CD14-positive monocyte (primary cell): ENCODE measurements around the gene CCDC86. TPM values are rescaled to one million over a fixed set of nuclear protein-coding genes. Genes with fewer than 3 reads are reported as not detected.

ENCODE experiments used
- DNase-seq, 3 donors: peaks; one replicate each; pipeline ENCODE4 v3.0.0-alpha.2; 2011 to 2022
- H2AFZ ChIP-seq: 2 replicates; pipeline ENCODE4 v1.6.0; 2012; ENCODE audit warnings: mild to moderate bottlenecking, low read depth, low read length, inconsistent platforms; ENCODE audit not compliant: insufficient read depth, poor library complexity, severe bottlenecking
- H3K27ac ChIP-seq, 2 donors: 1 replicate in 1 of 2; 2 replicates in 1 of 2; pipeline ENCODE4 v1.5.1; 2012 to 2013; ENCODE audit warnings: low read length in 2 of 2, control low read depth in 1 of 2, inconsistent platforms in 1 of 2, low read depth in 1 of 2, mild to moderate bottlenecking in 1 of 2
- H3K27me3 ChIP-seq, 2 donors: one replicate each; pipeline versions ENCODE4 v1.6.0 to v1.6.1; 2011 to 2013; ENCODE audit warnings: low read length in 2 of 2; ENCODE audit not compliant: control insufficient read depth in 2 of 2, insufficient read depth in 2 of 2
- H3K36me3 ChIP-seq, 2 donors: replicated peaks in 1 of 2; 1 replicate in 1 of 2; 2 replicates in 1 of 2; pipeline versions ENCODE4 v1.5.1 to v1.6.1; 2012 to 2013; ENCODE audit warnings: low read length in 2 of 2, control low read depth in 1 of 2, inconsistent platforms in 1 of 2, mild to moderate bottlenecking in 1 of 2; ENCODE audit not compliant: insufficient read depth in 2 of 2, control insufficient read depth in 1 of 2
- H3K4me1 ChIP-seq, 2 donors: 1 replicate in 1 of 2; 2 replicates in 1 of 2; pipeline versions ENCODE4 v1.5.1 to v1.6.1; 2012 to 2013; ENCODE audit warnings: low read length in 2 of 2, control low read depth in 1 of 2, inconsistent platforms in 1 of 2, mild to moderate bottlenecking in 1 of 2, moderate library complexity in 1 of 2; ENCODE audit not compliant: insufficient read depth in 2 of 2, control insufficient read depth in 1 of 2
- H3K4me2 ChIP-seq: replicated peaks from 2 replicates; pipeline ENCODE3; 2012; ENCODE audit warnings: low read length, moderate library complexity, mild to moderate bottlenecking; ENCODE audit not compliant: poor library complexity, severe bottlenecking; ENCODE audit errors: extremely low read depth
- H3K4me3 ChIP-seq, 3 experiments: fragments of 200-600 bp in 1 of 3; sonication (generic) in 1 of 3; replicated peaks in 1 of 3; 1 replicate in 2 of 3; 2 replicates in 1 of 3; pipeline ENCODE4 v1.5.1; 2011 to 2013; ENCODE audit warnings: low read length in 3 of 3, mild to moderate bottlenecking in 3 of 3, control low read depth in 2 of 3, low read depth in 2 of 3, inconsistent platforms in 1 of 3, moderate library complexity in 1 of 3
- H3K79me2 ChIP-seq: 2 replicates; pipeline ENCODE4 v1.6.0; 2012; ENCODE audit warnings: mild to moderate bottlenecking, control low read depth, inconsistent platforms, low read length, moderate library complexity; ENCODE audit not compliant: insufficient read depth
- H3K9ac ChIP-seq: 2 replicates; pipeline ENCODE4 v1.6.0; 2017; ENCODE audit warnings: low read length, mild to moderate bottlenecking; ENCODE audit not compliant: insufficient read depth, poor library complexity, severe bottlenecking
- H3K9me3 ChIP-seq, 2 donors: replicated peaks in 1 of 2; 1 replicate in 1 of 2; 2 replicates in 1 of 2; pipeline versions ENCODE4 v1.5.1 to v1.6.1; 2012 to 2013; ENCODE audit warnings: low read length in 2 of 2, control low read depth in 1 of 2; ENCODE audit not compliant: control insufficient read depth in 1 of 2, insufficient read depth in 1 of 2
- H4K20me1 ChIP-seq: 2 replicates; pipeline ENCODE4 v1.6.0; 2012; ENCODE audit warnings: mild to moderate bottlenecking, low read length, control low read depth, moderate library complexity; ENCODE audit not compliant: insufficient read depth
- H3K27ac Mint-ChIP-seq, 7 donors: one replicate each; pipeline ENCODE4 v1.8.0; 2020; ENCODE audit warnings: mild to moderate bottlenecking in 7 of 7, mixed read lengths in 7 of 7, moderate library complexity in 6 of 7, inconsistent platforms in 2 of 7
- H3K27me3 Mint-ChIP-seq, 3 donors: one replicate each; pipeline ENCODE4 v1.8.0; 2021 to 2022; ENCODE audit warnings: low read depth in 3 of 3, mild to moderate bottlenecking in 3 of 3, mixed read lengths in 3 of 3, moderate library complexity in 3 of 3, inconsistent platforms in 1 of 3
- H3K36me3 Mint-ChIP-seq, 2 donors: one replicate each; pipeline ENCODE4 v1.8.0; 2020; ENCODE audit warnings: mixed read lengths in 2 of 2, inconsistent platforms in 1 of 2, mild to moderate bottlenecking in 1 of 2
- H3K4me1 Mint-ChIP-seq: one replicate; pipeline ENCODE4 v1.8.0; 2020; ENCODE audit warnings: mild to moderate bottlenecking, mixed read lengths
- H3K4me3 Mint-ChIP-seq, 2 donors: one replicate each; pipeline ENCODE4 v1.8.0; 2020; ENCODE audit warnings: mild to moderate bottlenecking in 2 of 2, mixed read lengths in 2 of 2, moderate library complexity in 1 of 2
- H3K9me3 Mint-ChIP-seq, 7 donors: one replicate each; pipeline ENCODE4 v1.8.0; 2020 to 2022; ENCODE audit warnings: mixed read lengths in 7 of 7, mild to moderate bottlenecking in 6 of 7, moderate library complexity in 6 of 7, inconsistent platforms in 2 of 7
- WGBS: methylation state at CpG from one replicate; pipeline ENCODE4 v1.1.5; 2013; ENCODE audit warnings: missing lambda C conversion rate; ENCODE audit not compliant: insufficient coverage; 5-methylcytosine and 5-hydroxymethylcytosine counted together
- intact Hi-C, 2 donors: fragments of 100-400 bp; cut with micrococcal nuclease; formaldehyde crosslinking; loops; one replicate each; pipeline versions ENCODE4 v1.15.0 to v1.15.1; 2023
- polyA plus RNA-seq, 3 donors: library from polyadenylated mRNA; depleted of rRNA in 1 of 3; unstranded in 2 of 3; stranded (reverse) in 1 of 3; fragments of 300-500 nt in 2 of 3; fragments of >200 nt in 1 of 3; fragmentation: Illumina TruSeq in 2 of 3; gene quantifications; 1 replicate in 2 of 3; 2 replicates in 1 of 3; pipeline ENCODE4 v1.2.3, GENCODE V29; 2012 to 2021
- TF ChIP-seq, protein P1 (sequence below): fragments of 200-600 bp; IDR thresholded peaks from one replicate; pipeline ENCODE4 v1.8.0; 2022; ENCODE audit warnings: antibody characterized with exemption, mild to moderate bottlenecking

CCDC86 gene
- polyA plus RNA-seq, 3 donors = 7.2 to 10.2 (median 8.3) TPM

DNA sequence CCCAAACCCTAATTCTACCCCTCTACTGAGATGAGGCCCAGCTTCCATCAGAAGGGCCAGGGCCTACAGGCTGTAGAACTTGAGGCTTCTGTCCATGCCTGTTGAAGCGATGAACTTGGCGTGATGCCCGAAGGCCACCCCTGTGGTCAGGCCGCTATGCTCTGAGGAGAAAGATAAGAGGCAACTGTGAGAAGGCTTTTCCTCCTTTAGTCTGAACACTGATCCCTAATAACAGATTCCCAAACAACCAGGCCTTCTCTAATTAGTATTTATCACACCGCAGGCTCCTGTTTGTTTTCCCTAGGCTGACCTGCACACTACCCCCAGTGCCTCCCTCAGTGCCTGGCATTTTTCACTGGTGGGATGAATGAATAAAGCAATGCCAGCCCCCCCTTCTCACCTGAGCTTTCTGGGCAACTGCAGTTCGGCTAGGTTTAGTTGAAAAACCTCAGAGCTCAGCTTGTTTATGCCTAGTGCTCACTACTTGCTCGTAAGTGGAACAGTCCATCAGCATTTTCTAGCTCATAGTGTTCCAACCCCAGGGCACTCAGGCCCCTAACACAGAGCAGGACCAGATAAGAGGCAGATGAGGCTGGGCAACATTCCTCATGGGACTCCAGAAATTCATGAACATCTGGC, 49.3 kb downstream of the CCDC86 start:
- TF ChIP-seq, protein P1, sequence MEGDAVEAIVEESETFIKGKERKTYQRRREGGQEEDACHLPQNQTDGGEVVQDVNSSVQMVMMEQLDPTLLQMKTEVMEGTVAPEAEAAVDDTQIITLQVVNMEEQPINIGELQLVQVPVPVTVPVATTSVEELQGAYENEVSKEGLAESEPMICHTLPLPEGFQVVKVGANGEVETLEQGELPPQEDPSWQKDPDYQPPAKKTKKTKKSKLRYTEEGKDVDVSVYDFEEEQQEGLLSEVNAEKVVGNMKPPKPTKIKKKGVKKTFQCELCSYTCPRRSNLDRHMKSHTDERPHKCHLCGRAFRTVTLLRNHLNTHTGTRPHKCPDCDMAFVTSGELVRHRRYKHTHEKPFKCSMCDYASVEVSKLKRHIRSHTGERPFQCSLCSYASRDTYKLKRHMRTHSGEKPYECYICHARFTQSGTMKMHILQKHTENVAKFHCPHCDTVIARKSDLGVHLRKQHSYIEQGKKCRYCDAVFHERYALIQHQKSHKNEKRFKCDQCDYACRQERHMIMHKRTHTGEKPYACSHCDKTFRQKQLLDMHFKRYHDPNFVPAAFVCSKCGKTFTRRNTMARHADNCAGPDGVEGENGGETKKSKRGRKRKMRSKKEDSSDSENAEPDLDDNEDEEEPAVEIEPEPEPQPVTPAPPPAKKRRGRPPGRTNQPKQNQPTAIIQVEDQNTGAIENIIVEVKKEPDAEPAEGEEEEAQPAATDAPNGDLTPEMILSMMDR = no peak
- no peak for DNase-seq
- H3K4me3 ChIP-seq = no peak overlapping the region
- H3K36me3 Mint-ChIP-seq = peaks cover 58 to 66% of the 10 kb centered on the region in 2 donors
- H3K4me3 Mint-ChIP-seq = no peak overlapping the region
- H3K27me3 Mint-ChIP-seq = no peaks in the 10 kb centered on the region
- no peak overlapping the region for H3K9ac ChIP-seq
- H3K4me2 ChIP-seq = no peak overlapping the region
- WGBS = 42% methylated on average over 2 of the region's 7 CpGs
- H2AFZ ChIP-seq = no peak overlapping the region
- H3K36me3 ChIP-seq = peaks cover 30 to 64% of the 10 kb centered on the region in 2 donors
- H3K27ac Mint-ChIP-seq = peak overlapping the region in 4 of 7 donors; percentile 12 to 60 (median 46)
- no peaks in the 10 kb centered on the region for H3K79me2 ChIP-seq
- no peaks in the 10 kb centered on the region for H3K27me3 ChIP-seq
- no peaks in the 10 kb centered on the region for H4K20me1 ChIP-seq
- H3K9me3 Mint-ChIP-seq = peaks cover 0 to 2% (median 0%) of the 10 kb centered on the region in 7 donors
- intact Hi-C loops = loop anchor here in 1 of 2 donors (5.0 kb wide), 1 partner anchor 59 kb away; no protein-coding TSS in a partner anchor
- peaks cover 23% of the 10 kb centered on the region for H3K4me1 Mint-ChIP-seq
- peaks cover 11 to 12% of the 10 kb centered on the region in 2 donors for H3K4me1 ChIP-seq
- no peaks in the 10 kb centered on the region for H3K9me3 ChIP-seq
- no peak overlapping the region for H3K27ac ChIP-seq

DNA sequence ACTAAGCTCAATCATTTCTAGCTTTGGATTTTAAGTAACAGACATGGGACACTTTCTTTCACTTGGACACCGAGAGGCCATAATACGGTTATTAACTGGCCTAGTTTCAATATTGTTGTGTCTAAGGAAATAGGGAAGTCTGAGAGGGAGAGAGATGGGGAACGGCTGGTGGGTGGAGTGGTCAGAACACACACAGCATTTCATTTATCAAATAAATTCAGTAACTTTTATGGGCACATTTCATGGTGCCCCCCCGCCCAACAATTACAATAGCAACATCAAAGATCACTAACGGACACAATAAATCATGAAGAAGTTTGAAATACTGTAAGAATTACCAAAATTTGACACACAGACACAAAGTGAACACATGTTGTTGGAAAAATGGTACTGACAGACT, 53.8 kb downstream of the CCDC86 start:
- Histone ChIP-seq H3K27ac (no peak overlapping the region), H3K4me1 (peaks cover 2 to 6% of the 10 kb centered on the region in 2 donors), H3K9ac (no peak overlapping the region), H3K4me3 (no peak overlapping the region), H3K36me3 (peaks cover 67 to 94% of the 10 kb centered on the region in 2 donors), H3K9me3 (no peaks in the 10 kb centered on the region), H4K20me1 (no peaks in the 10 kb centered on the region), H3K4me2 (no peak overlapping the region), H3K79me2 (no peaks in the 10 kb centered on the region), H2AFZ (no peak overlapping the region), H3K27me3 (no peaks in the 10 kb centered on the region)
- H3K4me1 Mint-ChIP-seq = peaks cover 16% of the 10 kb centered on the region
- H3K9me3 Mint-ChIP-seq = peaks cover 0 to 2% (median 0%) of the 10 kb centered on the region in 7 donors
- peaks cover 85 to 87% of the 10 kb centered on the region in 2 donors for H3K36me3 Mint-ChIP-seq
- peak overlapping the region in 2 of 7 donors; percentile 23 to 42 for H3K27ac Mint-ChIP-seq
- H3K4me3 Mint-ChIP-seq = no peak overlapping the region
- intact Hi-C loops = no loop called here
- DNase-seq = no peak
- no CpG with 5 or more reads among the region's 5 CpGs for WGBS
- TF ChIP-seq, protein P1 = no peak
- H3K27me3 Mint-ChIP-seq = no peaks in the 10 kb centered on the region
